Measurements from ENCODE around the gene MARCKS.

Gene MARCKS

DNA sequence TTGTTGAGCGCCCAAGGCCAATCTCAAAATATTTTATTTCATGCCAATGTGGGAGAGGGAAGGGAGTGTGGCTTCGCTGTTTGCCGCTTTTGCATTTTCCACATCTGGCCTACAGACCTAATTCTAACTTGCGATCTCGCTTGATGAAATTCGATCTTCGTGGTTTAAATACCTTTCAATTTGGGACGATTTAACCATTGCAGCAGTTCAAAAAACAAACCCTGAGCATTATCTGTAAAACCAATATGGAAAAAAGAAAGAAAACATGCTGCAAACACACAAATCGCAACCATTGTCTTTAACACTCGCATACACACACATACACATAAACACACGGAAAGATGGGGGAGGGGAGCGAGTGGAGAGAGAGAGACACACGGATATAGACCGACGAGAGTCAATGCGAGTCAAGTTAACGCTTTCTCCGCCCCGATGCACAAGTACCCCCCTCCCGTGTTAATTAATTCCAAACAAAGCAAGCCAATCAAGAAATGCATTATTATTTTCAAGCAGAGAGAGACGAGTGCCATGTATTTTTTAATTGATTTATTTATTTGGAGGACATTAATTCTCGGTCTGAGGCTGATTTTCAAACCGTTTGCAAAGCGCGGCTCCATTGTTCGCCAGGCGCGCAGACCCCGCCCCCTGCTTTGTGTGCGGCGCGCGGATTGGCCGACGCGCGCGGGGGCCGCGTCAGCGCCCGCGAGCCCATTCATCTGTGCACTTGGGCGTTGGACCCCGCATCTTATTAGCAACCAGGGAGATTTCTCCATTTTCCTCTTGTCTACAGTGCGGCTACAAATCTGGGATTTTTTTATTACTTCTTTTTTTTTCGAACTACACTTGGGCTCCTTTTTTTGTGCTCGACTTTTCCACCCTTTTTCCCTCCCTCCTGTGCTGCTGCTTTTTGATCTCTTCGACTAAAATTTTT, at the start of gene MARCKS:
Gene MARCKS, plus strand, starts transcription at position 721 of the 931 bp plus-strand sequence. CDS start 401 bp downstream, outside the sequence.
- DNase-seq: peak; percentile 61

- peak; percentile 86 for DNase-seq
Measured at GRCh38 chr6:113809826-113810225, 47.3 kb upstream of the MARCKS start.

DNA sequence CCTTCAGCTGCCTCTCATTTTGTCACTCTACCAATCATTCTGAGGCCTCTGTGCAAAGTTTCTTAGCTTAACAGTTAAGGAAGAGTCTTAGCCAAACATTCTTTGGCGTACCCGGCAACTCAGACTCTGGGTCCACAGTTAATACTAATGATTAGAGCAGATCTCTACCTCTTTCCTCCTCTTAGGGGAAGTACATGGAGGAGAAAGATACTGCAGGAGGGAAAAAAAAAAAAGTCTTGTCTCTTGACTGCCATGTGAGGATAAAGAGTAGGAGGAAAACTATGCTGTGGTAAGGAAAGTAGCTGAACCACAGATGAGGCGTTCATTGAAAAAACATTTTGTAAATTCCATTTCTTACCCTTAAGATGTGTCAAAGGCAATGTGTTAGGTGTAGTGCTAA, 44.0 kb upstream of the MARCKS start:
- DNase-seq: no peak

DNA sequence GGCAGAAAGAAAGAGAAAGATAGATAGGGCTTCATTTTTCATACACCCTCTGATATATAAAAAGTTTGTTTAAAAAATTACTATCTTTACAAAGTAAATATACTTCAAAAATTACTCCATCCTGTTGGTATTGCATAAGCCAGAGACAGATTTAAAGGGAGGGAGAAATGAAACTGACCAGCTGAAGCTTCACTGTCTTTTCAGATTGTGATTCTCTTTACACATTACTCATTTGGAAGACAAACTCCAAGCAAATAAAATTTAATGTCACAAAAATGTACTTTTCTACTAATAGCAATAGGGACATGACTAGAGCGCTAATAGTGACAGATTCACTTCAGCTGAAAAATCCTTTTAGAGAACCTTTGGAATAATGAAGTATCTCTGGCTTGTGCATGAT, 38.6 kb upstream of the MARCKS start:
- no peak for DNase-seq

- no peak for DNase-seq
Measured at GRCh38 chr6:113819169-113819830, 37.8 kb upstream of the MARCKS start.

DNA sequence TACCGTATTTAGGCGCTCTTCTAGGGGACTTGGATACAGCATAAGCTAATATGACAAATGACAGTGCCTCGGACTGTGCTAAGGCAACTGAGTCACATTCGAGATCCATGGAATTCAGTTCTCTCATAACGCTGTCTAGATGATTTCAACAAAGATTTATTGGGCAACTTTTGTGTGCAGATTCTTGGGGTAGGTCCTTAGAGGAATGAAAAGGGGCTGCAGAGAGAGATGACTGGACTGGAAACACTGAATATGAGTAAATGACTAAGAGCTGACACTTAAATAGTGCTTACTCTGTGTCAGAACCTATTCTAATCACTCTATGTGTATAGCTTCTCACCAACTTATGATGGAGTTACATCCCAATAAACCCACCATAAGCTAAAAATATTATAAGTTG, 36.4 kb upstream of the MARCKS start:
- DNase-seq: no peak

DNA sequence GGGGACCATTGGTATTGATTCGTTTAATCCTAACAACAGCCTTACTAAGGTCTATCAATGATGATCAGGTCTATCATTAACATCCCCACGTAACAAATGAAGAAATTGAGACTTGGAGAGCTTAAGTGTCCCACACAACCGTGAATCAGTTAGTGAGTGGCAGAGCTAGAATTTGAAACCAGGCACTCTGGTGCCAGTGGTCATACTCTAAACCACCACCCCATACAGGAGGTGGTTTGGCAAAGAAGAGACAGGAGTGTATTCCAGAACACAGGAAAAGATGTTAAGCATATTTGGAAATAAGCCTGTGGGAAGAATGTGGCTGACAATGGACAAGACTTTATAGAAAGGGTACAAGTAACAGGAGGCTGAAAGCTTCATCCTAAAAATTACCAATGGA, 35.7 kb upstream of the MARCKS start:
- DNase-seq: no peak

GRCh38 chr6:113823916-113824315, 33.2 kb upstream of the MARCKS start:
- DNase-seq: no peak

- no peak for DNase-seq
Measured at GRCh38 chr6:113824411-113824810, 32.7 kb upstream of the MARCKS start.

DNA sequence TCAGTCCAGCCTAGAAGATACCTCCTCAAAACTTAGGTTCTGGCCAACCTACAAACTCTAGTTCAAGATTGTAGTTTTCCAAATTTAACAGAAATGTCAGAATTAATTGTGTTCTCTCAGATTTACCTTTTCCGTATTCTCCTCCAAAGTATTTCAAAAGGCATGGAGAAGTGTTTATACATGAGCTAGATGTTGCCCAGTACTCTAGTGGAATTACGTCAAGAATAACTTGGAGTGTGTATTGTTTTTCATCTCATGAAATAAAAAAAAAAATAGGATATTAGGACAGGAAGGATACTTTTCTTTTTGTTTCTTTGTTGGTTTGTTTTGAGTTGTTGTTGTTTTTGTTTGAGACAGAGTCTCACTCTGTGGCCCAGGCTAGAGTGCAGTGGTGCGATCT, 32.3 kb upstream of the MARCKS start:
- no peak for DNase-seq

DNA sequence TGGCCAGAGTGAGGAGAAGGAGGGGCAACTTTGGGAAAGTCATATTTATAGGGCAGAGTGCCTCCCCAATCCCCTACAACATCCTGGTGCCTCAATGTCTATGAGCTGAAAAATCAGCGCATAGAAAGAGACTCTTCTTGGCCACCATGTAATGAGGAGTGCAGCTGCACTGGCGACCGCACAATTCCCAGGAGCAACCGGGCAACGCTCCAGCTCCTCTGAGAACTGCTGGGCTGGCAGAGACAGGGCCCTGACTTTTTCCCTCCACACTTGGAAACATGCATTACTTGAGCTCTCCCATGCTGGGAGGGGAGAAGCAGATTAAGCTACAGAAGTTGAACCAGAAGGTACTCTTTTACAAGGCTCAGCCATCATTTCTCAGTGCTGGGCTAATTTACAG, 31.4 kb upstream of the MARCKS start:
- peak; percentile 9 for DNase-seq

DNA sequence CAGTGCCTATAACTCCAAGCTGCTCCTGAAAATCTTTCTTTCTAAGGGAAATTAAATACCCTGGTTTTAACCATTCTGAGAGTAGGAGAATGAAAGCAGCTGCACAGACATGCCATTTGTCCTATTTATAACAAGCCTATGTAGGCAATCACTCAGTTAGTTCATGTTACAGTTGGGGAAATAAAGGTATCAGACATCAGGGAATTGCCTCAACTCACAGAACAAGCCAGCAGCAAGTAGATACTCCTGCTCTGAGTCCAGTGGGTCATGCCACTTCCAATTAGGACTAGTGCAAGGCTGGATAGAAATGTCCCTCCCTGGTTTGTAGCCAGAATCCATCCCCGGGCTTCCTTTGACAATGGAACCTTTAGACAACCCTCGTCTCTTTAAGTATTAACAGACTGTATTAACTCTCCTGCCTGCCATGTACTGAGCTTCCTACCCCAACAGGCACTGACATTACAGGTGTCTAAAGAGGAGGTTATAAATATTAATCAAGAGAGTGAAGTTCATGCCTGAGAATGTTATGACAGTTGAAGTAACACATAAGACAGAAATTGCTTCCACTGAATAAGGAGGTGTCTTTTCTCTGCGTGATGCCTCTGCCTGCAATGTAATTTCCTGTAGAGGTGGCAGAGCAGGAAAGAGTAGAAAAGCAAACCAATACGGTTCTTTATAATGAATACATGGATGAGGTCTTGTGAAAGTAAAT, 28.0 kb upstream of the MARCKS start:
- DNase-seq: no peak

GRCh38 chr6:113829696-113830045, 27.5 kb upstream of the MARCKS start:
- DNase-seq: no peak

- DNase-seq: no peak
Measured at GRCh38 chr6:113830140-113830539, 27.0 kb upstream of the MARCKS start.

GRCh38 chr6:113833537-113833936, 23.6 kb upstream of the MARCKS start:
- no peak for DNase-seq

- DNase-seq: no peak
Measured at GRCh38 chr6:113837170-113837569, 20.0 kb upstream of the MARCKS start.

DNA sequence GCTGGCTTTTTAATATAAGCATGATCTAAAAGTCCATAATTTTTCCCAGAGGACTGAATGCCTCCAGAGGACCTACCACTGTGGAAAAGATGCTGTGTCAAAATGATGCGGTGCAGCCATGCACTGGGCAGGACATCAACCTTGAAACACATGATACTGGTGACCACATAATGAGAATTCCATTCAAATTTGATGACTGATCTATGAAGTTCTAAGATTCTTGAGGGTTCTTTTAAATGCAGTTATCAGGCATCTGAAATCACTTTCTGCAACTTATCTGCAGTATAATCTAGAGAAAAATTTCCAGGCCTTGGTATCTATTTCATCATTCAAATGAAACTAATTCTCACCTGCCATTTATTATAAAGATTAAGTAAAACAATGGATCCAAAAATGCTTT, 15.0 kb upstream of the MARCKS start:
- DNase-seq: no peak

DNA sequence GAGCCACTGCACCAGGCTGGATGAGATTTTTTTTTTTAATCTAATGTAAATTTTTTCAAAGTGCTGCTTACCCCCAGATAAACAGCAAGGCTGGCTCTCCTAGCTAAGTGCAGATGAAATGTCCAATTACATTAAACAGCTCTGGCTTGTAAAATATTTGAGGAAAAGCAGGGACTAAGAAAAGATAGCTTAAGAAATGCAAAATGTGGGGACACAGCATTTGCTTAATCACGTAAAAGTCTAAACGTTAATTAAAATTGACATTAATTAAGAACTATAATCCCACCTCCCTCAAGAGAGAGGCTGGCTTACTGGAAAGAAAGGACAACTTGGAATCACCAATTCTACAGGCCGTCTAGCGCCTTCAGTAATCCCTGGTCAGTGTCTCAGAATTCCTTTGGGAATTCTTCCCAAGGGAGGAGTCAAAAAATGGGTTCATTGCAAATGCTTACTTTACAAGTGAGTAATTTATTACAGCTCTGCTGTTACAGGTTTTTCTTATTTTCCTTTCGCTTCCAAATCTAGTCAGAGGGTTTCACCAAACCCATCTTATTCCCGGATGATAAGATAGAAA, 13.6 kb upstream of the MARCKS start:
- no peak for DNase-seq

DNA sequence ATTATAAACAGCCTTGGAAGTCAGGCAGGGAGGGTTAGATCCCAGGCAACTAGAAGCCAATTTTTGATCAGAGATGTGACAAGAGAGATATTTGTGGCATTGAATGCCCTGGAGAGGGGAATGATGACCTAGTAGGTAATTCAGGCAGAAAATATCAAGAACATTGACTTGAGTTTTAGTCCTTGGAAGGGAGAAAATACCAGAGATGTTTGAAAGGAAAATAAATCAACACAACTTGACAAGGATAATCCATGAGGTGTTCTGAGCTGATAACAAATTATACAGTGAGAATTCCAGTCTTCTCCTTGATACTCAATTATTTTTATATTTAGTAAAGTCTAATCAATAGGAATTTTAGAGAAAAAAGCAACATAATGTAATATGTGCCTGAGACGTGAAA, 10.6 kb upstream of the MARCKS start:
- DNase-seq: no peak

GRCh38 chr6:113847447-113847846, 9.7 kb upstream of the MARCKS start:
- DNase-seq: no peak

GRCh38 chr6:113848280-113848679, 8.9 kb upstream of the MARCKS start:
- no peak for DNase-seq

DNA sequence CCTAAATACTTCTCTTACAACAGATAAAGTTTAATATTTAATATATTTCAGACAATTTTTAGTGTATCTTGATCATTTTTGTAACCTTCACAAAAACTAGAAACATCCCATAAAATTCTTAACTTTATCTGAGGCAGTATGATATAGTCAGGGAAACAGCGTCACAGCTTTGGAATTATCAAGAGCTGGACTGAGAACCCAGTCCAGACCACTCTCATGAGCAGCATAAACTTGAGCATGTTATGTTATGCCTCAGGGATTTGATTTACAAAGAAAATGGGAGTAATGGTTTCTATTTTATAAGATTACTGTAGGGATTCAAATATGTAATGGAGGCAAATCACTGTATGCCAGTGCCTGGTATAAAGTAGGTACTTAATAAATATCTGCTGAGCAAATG, 8.3 kb upstream of the MARCKS start:
- no peak for DNase-seq

DNA sequence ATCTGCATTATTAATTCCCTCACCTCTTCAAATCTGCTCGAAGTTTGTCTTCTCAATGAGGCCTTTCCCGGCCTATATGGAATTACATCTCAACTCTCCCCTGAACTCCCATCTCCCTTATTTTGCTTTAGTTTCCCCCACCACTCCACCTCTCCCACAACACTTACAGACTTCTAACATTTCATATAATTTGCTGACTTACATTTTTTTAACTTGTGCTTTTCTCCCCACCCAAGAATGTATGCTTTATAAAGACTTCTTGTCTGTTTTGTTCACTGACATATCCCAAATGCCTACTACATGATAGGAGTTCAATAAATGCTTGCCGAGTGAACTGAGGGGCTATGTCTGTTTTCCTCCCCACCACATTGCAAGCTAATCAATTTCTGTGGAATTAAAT, 3.9 kb upstream of the MARCKS start:
- no peak for DNase-seq
